Stimulated activated CD4-positive, alpha-beta T cell treated with anti-CD3 and anti-CD28 coated beads, Interleukin-4, amount 100 ng/mL, for 24 hours (primary cell): ENCODE results near the gene MED15.
A peak's percentile ranks its signal among the peaks of the same experiment; 100 is the strongest.

Experiments used
- DNase-seq: peaks from one replicate; pipeline ENCODE4 v3.0.0-alpha.2; 2020

MED15 gene

DNA sequence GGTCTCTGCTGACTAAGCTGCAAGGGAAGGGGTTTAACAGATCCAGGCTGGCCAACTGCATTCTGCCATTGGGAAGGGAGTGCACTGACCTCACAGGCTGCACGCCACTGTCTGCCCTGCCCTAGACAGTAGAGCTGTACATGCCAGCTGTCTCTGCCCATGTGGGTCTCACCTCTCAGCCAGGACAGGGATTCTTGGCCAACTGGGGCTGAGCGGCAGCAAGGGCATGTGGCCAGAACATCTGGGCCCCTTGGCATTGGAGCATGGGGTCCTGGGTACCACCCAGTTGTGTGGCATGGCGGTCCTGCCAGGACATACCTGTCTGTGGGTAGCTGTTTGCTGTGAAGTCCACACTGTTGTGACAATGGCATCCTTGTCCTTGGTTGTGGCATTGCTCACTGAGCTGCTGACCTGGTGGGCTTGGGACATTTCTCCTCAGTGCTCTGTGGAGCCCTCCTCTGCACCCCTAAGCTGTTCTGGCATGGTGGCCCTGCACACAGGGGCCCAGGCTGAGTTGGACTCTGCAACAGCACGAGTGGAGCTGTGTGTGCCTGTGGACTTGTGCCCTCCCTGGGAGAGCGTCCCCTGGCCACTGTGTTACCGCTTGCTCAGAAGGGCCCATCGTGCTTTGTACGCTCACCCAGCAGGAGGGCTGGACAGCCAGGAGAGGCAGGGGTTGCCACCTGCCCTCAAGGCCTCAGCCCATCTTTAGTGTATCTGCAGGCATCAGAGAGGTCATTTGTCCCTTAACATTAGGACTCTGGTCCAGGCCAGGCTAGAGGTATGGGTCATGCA, 46.7 kb downstream of the MED15 start:
- no peak for DNase-seq

DNA sequence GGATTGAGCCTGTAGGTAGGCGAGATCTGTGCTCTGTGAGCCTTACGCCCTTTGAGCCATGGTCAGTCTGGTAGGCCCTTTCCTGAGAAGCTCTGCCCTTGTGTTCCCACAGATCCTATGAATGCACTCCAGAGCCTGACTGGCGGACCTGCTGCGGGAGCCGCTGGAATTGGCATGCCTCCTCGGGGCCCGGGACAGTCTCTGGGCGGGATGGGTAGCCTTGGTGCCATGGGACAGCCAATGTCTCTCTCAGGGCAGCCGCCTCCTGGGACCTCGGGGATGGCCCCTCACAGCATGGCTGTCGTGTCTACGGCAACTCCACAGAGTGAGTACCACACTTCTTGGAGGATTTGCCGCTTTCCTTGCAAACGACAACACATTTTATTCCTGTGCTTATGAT, 47.4 kb downstream of the MED15 start:
- no peak for DNase-seq

DNA sequence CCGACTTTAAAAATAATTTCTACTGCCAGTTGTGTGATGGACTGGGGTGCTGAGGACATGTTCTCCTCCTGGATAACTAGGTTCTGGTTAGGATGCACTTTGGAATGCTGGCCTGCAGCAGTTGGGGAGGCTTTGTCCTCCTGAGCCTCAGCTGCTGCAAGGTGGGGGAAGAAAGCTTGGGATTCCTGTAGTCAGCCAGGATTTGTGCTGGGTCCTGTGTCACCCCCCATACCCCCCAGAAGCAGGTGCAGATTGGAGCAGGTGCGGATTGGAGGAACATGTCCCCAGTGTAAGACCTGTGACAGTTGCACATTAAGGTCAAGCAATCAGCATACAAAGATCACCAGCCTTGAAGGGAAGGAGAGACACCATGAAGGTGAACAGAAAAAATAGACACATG, 51.1 kb downstream of the MED15 start:
- DNase-seq = no peak

DNA sequence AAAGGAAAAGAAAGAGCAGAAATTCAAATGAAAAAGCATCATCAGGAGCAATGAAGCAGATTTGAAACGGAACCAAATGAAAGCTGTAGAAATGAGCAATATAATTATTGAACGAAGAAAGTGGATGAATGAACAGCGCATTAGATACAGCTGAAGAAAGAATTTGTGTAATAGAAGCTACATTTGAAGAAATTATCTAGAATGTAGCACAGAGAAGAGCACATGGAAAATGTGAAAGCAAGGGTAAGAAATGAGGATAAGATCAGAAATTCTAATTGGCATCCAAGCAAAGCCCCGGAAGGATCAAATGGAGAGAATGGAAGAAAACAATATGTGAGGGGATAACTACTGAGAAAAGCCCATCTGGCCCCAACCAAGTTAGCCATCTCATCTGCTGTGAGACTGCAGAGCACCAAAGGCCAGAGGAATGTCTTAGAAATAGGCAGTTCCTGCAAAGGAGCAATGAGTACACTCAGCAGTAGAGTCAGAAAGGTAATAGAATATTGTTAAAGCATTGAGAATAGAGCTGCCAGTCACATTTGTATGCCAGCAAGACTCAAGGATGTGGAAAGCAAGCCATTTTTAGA, 51.9 kb downstream of the MED15 start:
- DNase-seq = no peak

DNA sequence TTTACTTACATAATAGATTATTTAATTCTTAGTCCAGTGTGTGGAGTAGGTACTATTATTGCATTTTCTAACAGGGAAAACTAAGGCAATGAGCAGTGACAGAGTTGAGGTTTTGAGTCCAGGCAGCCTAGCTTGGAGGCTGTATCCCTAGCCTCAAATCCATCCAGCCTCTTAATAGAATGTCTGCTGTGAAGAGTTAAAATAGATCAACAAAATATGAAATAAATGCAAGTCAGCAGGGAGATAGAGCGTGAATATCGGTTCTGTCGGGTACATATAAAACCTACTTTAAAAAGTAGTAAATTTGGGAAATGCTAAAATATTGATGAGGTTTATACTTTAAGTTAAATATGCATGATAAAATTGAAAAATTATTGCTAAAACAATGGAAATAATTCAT, 53.3 kb downstream of the MED15 start:
- no peak for DNase-seq

DNA sequence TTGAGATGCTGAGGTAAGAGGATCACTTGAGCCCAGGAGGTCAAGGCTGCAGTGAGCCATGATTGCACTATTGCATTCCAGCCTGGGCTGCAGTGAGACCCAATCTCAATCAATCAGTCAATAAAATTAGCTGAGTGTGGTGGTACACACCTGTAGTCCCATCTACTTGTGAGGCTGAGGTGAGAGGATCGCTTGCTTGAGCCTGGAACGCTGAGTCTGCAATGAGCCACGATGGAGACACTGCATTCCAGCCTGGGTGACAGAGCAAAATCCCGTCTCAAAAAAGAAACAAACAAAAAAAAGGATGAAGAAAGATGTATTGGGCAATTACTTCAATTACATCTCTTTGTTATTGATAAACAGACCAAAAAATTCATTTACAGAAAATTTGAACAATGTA, 54.5 kb downstream of the MED15 start:
- DNase-seq = no peak

DNA sequence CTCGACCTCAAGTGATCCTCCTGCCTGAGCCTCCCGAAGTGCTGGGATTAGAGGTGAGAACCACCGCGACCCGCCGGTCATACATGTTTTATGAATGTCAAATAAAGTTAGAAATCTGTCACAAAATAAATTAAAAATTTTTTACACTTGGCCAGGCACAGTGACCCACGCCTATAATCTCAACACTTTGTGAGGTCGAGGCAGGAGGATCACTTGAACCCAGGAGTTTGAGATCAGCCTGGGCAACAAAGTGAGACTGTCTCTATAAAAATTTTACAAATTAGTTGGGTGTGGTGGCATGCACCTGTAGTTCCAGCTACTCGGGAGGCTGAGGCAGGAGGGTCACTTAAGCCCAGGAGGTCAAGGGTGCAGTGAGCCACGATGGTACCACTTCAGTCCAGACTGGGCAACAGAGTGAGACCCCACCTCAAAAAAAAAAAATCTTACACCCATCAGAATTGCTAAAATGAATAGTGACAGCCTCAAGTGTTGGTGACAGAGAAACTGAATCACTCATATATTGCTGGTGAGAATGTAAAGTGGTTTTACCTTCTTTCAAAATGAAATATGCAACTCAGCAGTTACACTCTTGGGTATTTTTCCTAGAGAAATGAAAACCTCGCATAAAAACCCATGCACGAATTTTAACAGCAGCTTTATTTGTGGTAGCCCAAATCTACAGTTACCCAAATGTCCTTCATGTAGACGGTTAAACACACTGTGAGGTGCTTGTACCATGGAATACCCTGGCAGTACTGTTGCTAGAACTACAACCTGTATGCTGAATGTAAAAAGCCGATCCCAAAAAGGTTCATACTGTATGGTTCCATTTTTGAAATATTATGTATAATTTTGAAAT, 55.4 kb downstream of the MED15 start:
- DNase-seq = no peak

DNA sequence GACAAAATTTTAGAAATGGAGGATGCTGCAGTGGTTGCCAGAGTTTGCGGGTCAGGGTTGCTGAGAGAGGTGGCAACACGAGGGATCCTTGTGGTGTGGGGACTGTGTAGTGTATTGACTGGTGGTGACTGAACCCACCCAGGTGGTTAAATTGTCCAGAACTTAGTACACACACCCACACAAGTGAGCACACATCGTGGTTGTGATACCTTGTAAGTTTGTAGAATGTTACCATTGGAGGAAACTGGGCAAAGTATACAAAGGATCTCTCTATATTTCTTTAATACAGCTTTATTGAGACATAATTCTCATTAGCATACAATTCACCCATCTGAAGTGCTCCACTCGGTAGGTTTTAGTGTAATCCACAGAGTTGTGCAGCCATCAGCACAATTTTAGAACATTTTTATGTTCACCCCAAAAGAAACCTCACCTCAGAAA, 56.1 kb downstream of the MED15 start:
- no peak for DNase-seq

DNA sequence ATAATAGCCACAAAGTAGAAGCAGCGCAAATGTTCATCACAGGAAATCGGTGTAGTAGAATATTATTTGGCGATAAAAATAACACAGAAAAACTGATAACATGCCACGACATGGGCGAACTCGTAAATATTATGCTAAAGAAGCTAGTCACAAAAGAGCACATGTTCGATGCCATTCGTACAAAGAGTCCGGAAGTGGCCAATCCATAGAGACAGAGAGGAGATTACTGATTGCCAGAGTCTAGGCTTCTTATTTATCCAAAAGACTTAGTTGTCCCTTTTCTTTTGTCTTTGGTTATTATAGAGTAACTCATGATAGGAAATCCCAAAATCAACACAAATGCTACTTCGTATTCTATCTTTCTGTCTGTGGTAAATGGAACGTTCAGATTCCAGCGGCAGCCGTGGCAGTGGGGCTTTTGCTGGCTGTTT, 56.5 kb downstream of the MED15 start:
- DNase-seq = no peak

DNA sequence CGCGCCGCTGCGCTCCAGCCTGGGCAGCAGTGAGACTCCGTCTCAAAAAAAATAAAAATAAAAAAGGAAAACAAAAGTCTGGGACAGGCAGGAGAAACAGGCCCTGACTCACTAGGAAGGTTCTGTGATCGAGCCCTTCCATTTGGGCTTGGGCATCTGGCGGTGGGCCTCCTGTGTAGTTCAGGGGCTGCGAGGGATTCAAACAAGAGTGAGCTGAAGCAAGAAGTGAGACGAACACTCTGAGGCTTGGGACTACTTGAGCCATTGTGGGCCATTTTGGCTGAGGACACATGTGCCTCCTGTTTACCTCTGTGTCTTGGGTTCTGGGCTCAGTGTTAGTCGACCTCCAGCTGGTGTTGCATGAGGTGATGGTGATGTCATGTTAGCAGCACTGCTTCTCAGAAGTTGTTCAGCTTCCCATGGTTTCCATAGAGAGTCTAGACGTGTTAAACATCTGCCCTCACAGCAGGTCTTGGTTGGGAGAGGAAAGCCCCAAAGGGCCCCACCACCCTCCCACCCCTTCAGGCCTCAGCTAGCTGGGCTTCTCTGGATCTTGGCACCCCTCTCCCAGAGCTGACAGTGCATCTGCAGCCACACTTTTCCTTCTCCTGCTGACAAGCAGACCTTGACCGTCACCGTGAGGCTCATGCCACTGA, 57.8 kb downstream of the MED15 start:
- DNase-seq = no peak

DNA sequence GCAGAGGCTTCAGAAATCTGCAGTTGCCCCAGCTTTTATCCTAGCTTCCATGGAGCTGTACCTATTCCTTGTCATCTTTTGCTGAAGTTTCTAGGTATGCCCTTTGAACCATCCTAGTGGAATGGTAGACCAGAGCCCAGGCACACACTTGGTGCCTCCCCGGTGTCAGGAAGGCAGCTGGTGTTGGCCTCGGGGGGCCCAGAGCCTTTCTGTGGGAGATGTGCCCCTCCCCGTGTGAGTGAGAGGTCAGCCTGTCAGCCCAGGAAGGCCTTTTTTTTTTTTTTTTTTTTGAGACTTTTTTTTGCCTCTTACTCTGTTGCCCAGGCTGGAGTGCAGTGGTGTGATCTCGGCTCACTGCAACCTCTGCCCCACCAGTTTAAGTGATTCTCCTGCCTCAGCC, 58.4 kb downstream of the MED15 start:
- no peak for DNase-seq

DNA sequence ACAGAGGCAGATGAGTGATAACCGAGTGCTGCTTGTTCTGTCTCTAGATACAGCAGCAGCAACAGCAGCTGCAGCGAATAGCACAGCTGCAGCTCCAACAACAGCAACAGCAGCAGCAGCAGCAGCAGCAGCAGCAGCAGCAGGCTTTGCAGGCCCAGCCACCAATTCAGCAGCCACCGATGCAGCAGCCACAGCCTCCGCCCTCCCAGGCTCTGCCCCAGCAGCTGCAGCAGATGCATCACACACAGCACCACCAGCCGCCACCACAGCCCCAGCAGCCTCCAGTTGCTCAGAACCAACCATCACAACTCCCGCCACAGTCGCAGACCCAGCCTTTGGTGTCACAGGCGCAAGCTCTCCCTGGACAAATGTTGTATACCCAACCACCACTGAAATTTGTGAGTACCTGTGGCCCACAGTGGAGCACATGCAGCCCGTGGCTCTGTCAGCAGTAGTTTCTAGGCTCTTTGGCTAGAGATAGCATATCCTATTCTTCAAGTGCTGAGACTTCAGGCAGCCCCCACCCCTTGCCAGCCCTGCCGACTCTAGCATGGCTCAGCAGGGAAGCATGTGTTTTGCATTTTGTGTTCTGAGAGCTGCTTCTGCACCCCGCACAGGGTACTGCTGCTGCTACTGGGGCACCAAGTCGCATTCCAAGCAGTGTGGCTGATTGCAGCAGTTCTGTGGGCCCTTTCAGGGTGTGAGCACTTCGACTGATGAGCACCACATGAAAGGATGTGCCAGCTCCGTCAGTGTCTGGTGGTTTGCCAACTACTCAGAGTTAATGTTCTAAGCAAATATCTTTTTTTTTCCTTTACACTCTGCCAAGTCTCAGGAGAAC, 59.2 kb downstream of the MED15 start:
- DNase-seq = peak; percentile 60

DNA sequence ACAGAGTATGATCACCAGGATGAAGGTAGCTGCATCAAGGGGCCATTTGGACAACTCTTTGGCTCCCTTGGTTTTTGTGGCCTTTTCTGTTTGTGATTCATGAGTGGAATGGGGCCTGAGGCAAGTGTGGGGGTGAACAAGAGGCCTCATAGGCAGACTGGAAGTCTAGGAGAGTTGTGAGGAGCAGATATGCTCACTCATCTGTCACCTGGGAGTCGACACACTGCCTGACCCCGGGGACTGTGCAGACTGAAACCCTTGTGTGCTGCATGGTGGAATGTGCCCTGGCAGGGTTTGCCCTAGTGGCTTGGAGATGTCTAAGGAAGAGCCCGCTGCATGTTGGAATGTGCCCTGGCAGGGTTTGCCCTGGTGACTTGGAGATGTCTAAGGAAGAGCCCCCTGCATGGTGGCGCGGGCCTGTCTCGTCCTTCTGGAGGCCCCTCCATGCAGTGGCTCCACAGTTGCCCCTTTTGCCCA, 60.0 kb downstream of the MED15 start:
- DNase-seq = no peak

DNA sequence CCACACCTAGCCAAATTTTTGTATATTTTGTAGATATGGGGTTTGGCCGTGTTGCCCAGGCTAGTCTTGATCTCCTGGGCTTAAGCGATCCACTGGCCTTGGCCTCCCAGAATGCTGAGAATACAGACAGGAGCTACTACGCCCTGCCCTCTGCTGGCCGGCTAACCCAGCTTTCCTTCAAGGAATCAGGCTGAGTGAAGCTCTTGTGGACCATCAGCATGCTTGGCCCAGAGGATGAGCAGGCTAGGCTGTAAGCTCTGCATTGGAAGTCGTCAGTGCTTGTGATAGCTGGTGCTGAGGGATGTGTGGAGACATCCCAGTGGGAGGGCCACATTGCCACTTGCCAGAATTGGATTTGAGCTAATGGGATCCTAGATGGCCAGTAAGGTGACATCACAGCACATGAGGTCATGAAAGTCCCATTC, 60.6 kb downstream of the MED15 start:
- DNase-seq = no peak

DNA sequence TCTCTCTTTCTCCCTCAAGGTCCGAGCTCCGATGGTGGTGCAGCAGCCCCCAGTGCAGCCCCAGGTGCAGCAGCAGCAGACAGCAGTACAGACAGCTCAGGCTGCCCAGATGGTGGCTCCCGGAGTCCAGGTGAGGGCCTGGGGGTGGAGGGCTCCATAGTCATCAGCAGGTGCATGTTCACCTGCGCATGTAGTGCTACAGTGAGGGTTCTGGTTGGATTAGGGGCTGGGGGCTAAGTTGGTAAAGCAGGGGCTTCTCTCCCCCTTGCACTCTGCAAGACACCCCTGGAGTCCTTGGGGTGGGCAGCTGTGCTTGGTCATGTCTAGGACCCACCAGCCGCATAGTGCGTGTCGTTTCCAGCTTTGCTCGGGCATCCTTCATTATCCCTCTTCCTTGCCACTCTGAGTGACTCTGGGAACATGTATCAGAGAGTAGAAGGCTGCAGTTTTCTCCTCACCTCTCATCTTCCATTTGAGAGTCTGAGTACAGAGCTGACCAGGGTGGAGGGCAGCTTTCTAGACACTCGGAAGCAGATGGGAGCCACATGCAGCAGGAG, 61.2 kb downstream of the MED15 start:
- DNase-seq = no peak

DNA sequence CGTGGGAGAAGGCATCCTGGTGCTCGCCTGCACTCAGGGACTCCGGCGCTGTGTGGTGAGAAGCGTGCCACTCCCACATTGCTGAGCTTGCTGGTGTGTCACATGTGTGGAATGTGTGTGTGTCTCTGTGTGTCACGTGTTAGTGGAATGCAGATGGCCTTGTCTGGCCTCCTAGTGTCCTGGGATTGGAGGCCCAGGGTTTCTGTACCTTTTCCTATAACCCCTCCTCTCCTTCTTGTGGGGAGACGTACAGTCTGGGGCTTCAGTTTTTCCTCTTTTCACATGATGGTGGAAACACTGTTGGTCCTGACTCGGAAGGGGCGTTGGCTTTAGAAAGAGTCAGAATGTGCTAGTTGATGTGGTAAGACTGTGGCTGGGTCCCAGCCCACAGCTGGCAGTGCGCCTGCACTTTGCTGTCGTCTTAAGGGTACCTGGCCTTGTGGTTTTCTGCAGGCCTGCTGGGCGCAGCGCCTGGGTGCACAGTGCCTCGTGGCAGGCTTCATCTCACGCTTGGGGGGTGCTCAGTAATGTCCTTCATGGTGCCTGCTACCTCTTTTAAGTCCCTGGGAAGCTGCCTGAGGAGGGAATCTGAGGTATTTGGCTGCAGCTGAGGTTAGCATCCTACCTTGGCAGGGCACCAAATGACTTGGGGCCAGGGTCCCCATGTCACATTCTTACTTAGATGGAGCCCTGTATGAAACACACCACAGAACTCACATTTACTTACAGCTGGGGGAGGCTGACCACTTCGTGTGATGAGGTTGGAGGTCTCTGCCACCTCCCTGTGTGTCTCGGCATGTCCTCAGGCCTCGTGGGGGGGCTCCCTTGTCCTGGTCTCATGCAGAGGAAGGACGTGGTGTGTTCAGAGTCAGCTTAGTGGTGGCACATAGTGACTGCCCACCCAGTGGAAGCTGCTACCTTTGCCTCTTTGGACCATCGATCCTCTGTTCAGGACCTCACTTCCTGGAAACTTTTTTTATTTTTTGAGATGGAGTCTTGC, 61.9 kb downstream of the MED15 start:
- DNase-seq = peak; percentile 66

DNA sequence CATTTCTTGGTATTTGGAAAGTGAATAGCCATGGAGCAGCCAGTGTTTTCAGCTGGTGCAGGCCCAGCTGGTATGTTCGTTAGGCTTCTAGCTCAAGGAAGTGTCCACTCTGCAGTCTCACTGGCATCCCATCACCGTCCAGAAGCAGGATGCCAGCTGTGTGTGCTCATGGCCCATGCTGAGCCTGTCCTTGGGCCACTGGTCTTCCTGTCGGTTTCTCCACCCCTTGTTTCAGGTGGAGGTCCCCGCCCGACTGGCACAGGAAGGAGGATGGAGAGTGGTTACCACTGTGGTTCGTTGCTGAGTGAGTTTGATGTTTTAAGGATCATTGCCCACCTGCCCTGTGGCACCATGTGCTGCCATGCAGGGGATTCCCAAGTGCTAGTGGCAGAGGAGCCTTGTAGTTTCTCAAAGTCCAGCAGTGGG, 63.7 kb downstream of the MED15 start:
- no peak for DNase-seq

DNA sequence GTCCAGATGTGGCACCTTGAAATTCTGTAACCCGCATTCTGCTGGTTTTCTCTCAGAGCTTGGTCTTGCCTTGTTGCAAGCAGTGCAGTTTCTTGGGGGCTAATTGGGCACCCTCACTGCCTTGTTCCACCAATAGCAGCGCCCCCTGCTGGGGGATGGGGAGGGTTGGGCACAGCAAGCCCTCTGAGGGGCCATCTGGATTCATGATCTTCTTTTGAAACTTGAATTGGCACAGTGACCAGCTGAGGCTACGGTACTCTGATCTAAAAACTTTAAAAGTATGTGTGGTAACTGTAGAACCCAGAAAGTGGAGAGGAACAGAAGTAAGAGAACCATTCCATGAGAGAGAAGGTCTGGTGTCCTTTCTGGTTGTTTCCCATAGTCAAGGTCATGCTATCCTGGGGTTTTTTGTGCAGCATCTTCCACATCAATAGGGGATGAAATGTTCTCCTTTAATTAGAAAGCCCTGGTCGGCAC, 64.2 kb downstream of the MED15 start:
- DNase-seq = peak; percentile 68

DNA sequence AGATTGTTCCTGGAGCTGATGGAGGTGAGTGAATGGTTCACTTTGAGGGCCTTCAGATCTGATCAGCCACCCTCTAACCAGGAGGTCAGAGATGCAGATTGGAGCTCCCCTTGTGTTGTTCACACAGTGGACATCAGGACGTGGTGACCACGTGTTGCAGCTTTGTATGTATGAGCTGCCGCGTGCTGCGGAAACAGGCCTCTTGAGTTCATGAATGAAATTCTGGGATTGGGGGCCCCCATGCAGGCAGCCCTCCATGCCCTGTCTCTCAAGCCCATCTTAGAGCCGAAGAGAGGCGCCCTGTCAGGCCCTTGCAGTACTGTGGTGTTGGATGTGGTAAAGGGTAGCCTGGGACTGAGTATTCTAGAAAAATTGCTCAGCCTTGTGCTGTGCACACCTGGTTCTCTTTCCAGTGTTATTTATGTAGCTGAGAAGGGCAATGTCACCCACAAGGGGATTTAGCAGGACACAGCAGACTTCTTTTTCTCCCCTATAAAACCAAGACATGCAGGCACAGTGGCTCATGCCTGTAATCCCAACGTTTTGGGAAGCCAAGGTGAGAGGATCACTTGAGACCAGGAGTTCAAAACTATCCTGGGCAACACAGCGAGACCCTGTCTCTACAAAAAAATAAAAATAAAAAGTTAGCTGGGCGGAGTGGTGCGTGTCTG, 64.9 kb downstream of the MED15 start:
- no peak for DNase-seq
